K562 (cell line): ENCODE data around the gene FTH1. TPM values are rescaled to one million over a fixed set of nuclear protein-coding genes. Genes with fewer than 3 reads are reported as not detected.
A peak's percentile ranks its signal among the peaks of the same experiment; 100 is the strongest.

ENCODE experiments used
- ADNP ChIP-seq: fragments of 200-800 bp; sonication (Bioruptor generic); IDR thresholded peaks from 2 replicates; pipeline ENCODE4 v1.6.1; 2016; ENCODE audit warnings: missing genetic modification characterization, missing compliant biosample characterization
- CREBBP ChIP-seq: IDR thresholded peaks from one replicate; pipeline ENCODE4 v1.6.1; 2012; ENCODE audit warnings: low read depth, mild to moderate bottlenecking, control low read depth, inconsistent platforms, low read length
- E2F6 ChIP-seq, 2 experiments: IDR thresholded peaks; 2 replicates each; pipeline ENCODE4 v1.6.1; 2011; ENCODE audit warnings: borderline replicate concordance in 1 of 2, control low read depth in 1 of 2, low read depth in 1 of 2, low read length in 1 of 2, mild to moderate bottlenecking in 1 of 2, mixed read lengths in 1 of 2, moderate library complexity in 1 of 2; ENCODE audit not compliant: insufficient read depth in 1 of 2, insufficient read length in 1 of 2, poor library complexity in 1 of 2, severe bottlenecking in 1 of 2; ENCODE audit errors: extremely low read depth in 1 of 2
- ETS1 ChIP-seq: conservative IDR thresholded peaks from 2 replicates; pipeline ENCODE4 v1.6.1; 2011; ENCODE audit warnings: low read depth, mild to moderate bottlenecking, low read length; ENCODE audit not compliant: control insufficient read depth
- FOXJ3 ChIP-seq: sonication (generic); formaldehyde crosslinking; IDR thresholded peaks from 2 replicates; pipeline ENCODE4 v1.4.0; 2020; ENCODE audit warnings: mild to moderate bottlenecking, missing genetic modification reagents
- NCOA2 ChIP-seq, 2 experiments: fragments of 450-650 bp; IDR thresholded peaks; 2 replicates each; pipeline ENCODE4 v1.6.1; 2018; ENCODE audit warnings: mild to moderate bottlenecking in 2 of 2, moderate library complexity in 1 of 2; ENCODE audit not compliant: partially characterized antibody in 2 of 2
- NCOR1 ChIP-seq: fragments of 450-650 bp; IDR thresholded peaks from 2 replicates; pipeline ENCODE4 v1.6.1; 2016; ENCODE audit warnings: mild to moderate bottlenecking, moderate library complexity
- PCBP2 ChIP-seq: fragments of 200-400 bp; formaldehyde crosslinking; IDR thresholded peaks from 2 replicates; pipeline ENCODE4 v1.6.1; 2018; ENCODE audit warnings: low read length, low read depth, mild to moderate bottlenecking, moderate library complexity; ENCODE audit not compliant: poor library complexity, severe bottlenecking
- PHF20 ChIP-seq: fragments of 450-650 bp; IDR thresholded peaks from 2 replicates; pipeline ENCODE4 v1.6.1; 2018; ENCODE audit not compliant: partially characterized antibody
- POLR2AphosphoS5 ChIP-seq: IDR thresholded peaks from 2 replicates; pipeline ENCODE4 v1.6.1; 2011; ENCODE audit warnings: mild to moderate bottlenecking, low read depth, low read length, moderate library complexity; ENCODE audit not compliant: control insufficient read depth, insufficient read depth
- POLR2B ChIP-seq: fragments of 450-650 bp; IDR thresholded peaks from 2 replicates; pipeline ENCODE4 v1.6.1; 2018; ENCODE audit warnings: low read depth; ENCODE audit not compliant: partially characterized antibody
- PPARD ChIP-seq: fragments of 250-450 bp; sonication (Bioruptor Pico); IDR thresholded peaks from 2 replicates; pipeline ENCODE4 v1.8.0; 2022; ENCODE audit warnings: inconsistent platforms, mild to moderate bottlenecking, moderate library complexity
- RBM22 ChIP-seq: fragments of 200-400 bp; formaldehyde crosslinking; IDR thresholded peaks from 2 replicates; pipeline ENCODE4 v1.6.1; 2018; ENCODE audit warnings: low read length, low read depth; ENCODE audit not compliant: poor library complexity, severe bottlenecking
- RBM39 ChIP-seq: fragments of 200-400 bp; formaldehyde crosslinking; optimal IDR thresholded peaks from 2 replicates; pipeline ENCODE3; 2018; ENCODE audit warnings: low read depth, low read length
- SNIP1 ChIP-seq: fragments of 450-650 bp; IDR thresholded peaks from 2 replicates; pipeline ENCODE4 v1.7.1; 2017; ENCODE audit warnings: low read depth, mild to moderate bottlenecking
- STAT5B ChIP-seq: fragments of 250-450 bp; sonication (Bioruptor Pico); IDR thresholded peaks from 2 replicates; pipeline ENCODE4 v1.8.0; 2021; ENCODE audit warnings: mild to moderate bottlenecking, inconsistent platforms
- TARDBP ChIP-seq: fragments of 450-650 bp; IDR thresholded peaks from 2 replicates; pipeline ENCODE4 v1.6.1; 2016
- TCF3 ChIP-seq: sonication (generic); formaldehyde crosslinking; IDR thresholded peaks from 2 replicates; pipeline ENCODE4 v1.4.0; 2020; ENCODE audit warnings: mild to moderate bottlenecking, missing genetic modification reagents
- ZNF146 ChIP-seq: IDR thresholded peaks from one replicate; pipeline ENCODE4 v1.6.1; 2018; ENCODE audit warnings: missing compliant biosample characterization; ENCODE audit not compliant: unreplicated experiment
- ZNF551 ChIP-seq: fragments of 250-450 bp; sonication (Bioruptor Pico); IDR thresholded peaks from 2 replicates; pipeline ENCODE4 v1.5.0; 2021; ENCODE audit warnings: mild to moderate bottlenecking, moderate library complexity
- ZNF583 ChIP-seq: fragments of 250-450 bp; sonication (Bioruptor Pico); IDR thresholded peaks from 2 replicates; pipeline ENCODE4 v1.4.0; 2020
- ZNF764 ChIP-seq: fragments of 250-450 bp; sonication (Bioruptor Pico); IDR thresholded peaks from 2 replicates; pipeline ENCODE4 v1.4.0; 2020; ENCODE audit warnings: low read depth, mild to moderate bottlenecking, moderate library complexity
- polyA plus RNA-seq, 8 experiments: library from polyadenylated mRNA; depleted of rRNA in 4 of 8; stranded (reverse) in 5 of 8; unstranded in 3 of 8; fragments of >200 nt; fragmentation: Nextera tagmentation in 2 of 8; fragmentation: Illumina TruSeq in 1 of 8; extraction: Ambion mirVana in 2 of 8; extraction: Trizol in 1 of 8; gene quantifications; 2 replicates each; pipeline versions ENCODE4 v1.2.1 to v1.2.3, GENCODE V29; 2011 to 2014; ENCODE audit warnings: inconsistent platforms in 1 of 8, missing spikeins in 1 of 8
- total RNA-seq, 7 experiments: library from RNA; depleted of rRNA in 6 of 7; stranded (reverse); fragments of >200 nt in 6 of 7; fragmentation: Illumina TruSeq in 2 of 7; extraction: Trizol in 2 of 7; gene quantifications; 2 replicates each; pipeline versions ENCODE4 v1.2.1 to v1.2.3, GENCODE V29; 2011 to 2021; ENCODE audit warnings: low replicate concordance in 1 of 7
- TF ChIP-seq, protein P1 (sequence below): fragments of 250-450 bp; sonication (Bioruptor Pico); IDR thresholded peaks from 2 replicates; pipeline ENCODE4 v1.8.0; 2021; ENCODE audit warnings: borderline replicate concordance, mild to moderate bottlenecking, moderate library complexity; ENCODE audit not compliant: poor library complexity, severe bottlenecking
- TF ChIP-seq, protein P2 (sequence below), 2 experiments: fragments of 200-800 bp in 1 of 2; sonication (Bioruptor generic) in 1 of 2; sonication (generic) in 1 of 2; formaldehyde crosslinking in 1 of 2; IDR thresholded peaks in 1 of 2; conservative IDR thresholded peaks in 1 of 2; 2 replicates each; pipeline versions ENCODE4 v1.5.0 to v1.6.1; 2016 to 2020; ENCODE audit warnings: missing compliant biosample characterization in 1 of 2, missing genetic modification characterization in 1 of 2, missing genetic modification reagents in 1 of 2

FTH1 gene
- total and polyA plus RNA-seq, 9 of the 15 experiments (the other 6 are each of a cell fraction or from before 2014, with no cell fraction given), result 370 to 3,146 (median 802) TPM

DNA sequence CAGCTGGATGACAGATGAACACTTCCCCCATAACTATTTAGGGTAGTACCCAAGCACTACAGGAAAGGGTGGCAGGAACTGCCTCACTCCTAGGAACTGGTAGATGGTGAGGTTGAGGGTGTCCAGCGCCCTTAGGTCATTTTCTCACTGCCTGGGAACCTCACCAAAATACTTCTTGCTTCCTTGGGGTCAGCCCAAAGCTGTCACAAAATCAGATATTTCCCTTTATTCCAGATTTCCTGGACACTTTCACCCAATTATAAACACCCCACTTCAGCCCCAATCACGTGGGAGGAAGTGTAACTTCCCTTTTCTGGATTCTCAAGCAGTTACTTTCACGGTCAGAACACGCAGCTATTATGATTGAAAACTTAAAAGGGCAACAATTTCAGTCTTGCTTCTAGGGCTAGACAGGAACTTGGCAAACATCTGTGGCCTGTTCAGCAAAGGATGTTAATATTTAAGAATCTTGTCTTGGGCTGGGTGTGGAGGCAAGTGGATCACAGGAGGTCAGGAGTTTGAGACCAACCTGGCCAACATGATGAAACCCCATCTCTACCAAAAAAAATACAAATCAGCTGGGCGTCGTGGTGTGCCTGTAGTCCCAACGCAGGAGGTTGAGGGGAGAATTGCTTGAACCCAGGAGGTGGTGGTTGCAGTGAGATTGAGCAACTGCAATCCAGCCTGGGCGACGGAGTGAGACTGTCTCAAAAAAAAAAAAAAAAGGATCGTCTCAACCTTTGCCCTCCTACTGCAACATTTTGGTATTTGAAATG, 4.0 kb downstream of the FTH1 start (continued):
- TF ChIP-seq E2F6 (IDR thresholded peaks at IDR 0.05; ENCODE audit: borderline replicate concordance in 1 of 2, extremely low read depth in 1 of 2, insufficient read depth in 1 of 2, insufficient read length in 1 of 2, low read depth in 1 of 2, low read length in 1 of 2, poor library complexity in 1 of 2, severe bottlenecking in 1 of 2), result no peak
- TF ChIP-seq SNIP1, result peak; percentile 65; the same call in 1 of the 2 replicates
- peak; percentile 7; the same call in 1 of the 2 replicates for TF ChIP-seq TARDBP
- TF ChIP-seq ZNF583 (CRISPR knock-in tag), result no peak
- no peak for TF ChIP-seq RBM22
- TF ChIP-seq, protein P1, sequence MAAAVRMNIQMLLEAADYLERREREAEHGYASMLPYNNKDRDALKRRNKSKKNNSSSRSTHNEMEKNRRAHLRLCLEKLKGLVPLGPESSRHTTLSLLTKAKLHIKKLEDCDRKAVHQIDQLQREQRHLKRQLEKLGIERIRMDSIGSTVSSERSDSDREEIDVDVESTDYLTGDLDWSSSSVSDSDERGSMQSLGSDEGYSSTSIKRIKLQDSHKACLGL, result no peak
- TF ChIP-seq ZNF551 (CRISPR knock-in tag), result peak; percentile 26; the same call in 1 of the 2 replicates
- TF ChIP-seq, protein P2, sequence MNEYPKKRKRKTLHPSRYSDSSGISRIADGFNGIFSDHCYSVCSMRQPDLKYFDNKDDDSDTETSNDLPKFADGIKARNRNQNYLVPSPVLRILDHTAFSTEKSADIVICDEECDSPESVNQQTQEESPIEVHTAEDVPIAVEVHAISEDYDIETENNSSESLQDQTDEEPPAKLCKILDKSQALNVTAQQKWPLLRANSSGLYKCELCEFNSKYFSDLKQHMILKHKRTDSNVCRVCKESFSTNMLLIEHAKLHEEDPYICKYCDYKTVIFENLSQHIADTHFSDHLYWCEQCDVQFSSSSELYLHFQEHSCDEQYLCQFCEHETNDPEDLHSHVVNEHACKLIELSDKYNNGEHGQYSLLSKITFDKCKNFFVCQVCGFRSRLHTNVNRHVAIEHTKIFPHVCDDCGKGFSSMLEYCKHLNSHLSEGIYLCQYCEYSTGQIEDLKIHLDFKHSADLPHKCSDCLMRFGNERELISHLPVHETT (CRISPR knock-in tag; conservative IDR thresholded peaks at IDR 0.05 in 1 of 2, IDR thresholded peaks at IDR 0.05 in 1 of 2), result no peak
- no peak for TF ChIP-seq ETS1
- peak; percentile 80 for TF ChIP-seq POLR2AphosphoS5
- TF ChIP-seq RBM39, result no peak
- TF ChIP-seq ZNF764 (CRISPR knock-in tag), result peak; percentile 30
- no peak for TF ChIP-seq ADNP
- peak; percentile 58; the same call in 1 of the 2 replicates for TF ChIP-seq NCOR1
- no peak for TF ChIP-seq ZNF146 (CRISPR knock-in tag)
- no peak for TF ChIP-seq CREBBP
- no peak for TF ChIP-seq PPARD (CRISPR knock-in tag)
- TF ChIP-seq FOXJ3, result no peak
- peak; percentile 93 for TF ChIP-seq POLR2B
- TF ChIP-seq PHF20, result peak; percentile 24
- no peak for TF ChIP-seq NCOA2 (IDR thresholded peaks at IDR 0.05; ENCODE audit: partially characterized antibody in 2 of 2)
- no peak for TF ChIP-seq STAT5B (CRISPR knock-in tag)
- TF ChIP-seq TCF3 (CRISPR knock-in tag), result no peak
- no peak for TF ChIP-seq PCBP2
